HG03060 (cell line): ENCODE data around the gene MAP7D2.

Experiments
- ATAC-seq: cut with Tn5 transposase; IDR thresholded peaks from one replicate; pipeline ENCODE4 v1.9.1; 2021; ENCODE audit warnings: low read depth, moderate number of reproducible peaks; ENCODE audit not compliant: unreplicated experiment

Gene MAP7D2

DNA sequence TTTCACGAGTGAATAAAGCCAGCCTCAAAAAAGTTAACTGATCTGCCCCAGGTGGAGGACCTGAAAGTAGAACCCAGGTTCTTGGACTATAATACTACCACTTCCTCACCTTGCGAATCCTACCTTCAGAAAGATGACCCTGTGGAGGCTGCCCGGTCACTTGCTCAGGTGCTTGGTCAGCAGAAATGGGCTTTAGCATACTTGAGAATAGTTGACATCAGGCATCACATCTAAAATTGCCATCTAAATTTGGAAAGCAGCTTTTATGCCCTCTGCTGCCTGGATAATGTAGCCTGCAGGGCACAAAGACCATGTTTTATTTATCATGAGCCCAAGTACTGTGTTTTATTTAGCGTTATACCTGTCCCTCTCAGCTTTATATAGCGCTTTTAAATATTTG, 128.9 kb downstream of the MAP7D2 start:
- no peak for ATAC-seq

DNA sequence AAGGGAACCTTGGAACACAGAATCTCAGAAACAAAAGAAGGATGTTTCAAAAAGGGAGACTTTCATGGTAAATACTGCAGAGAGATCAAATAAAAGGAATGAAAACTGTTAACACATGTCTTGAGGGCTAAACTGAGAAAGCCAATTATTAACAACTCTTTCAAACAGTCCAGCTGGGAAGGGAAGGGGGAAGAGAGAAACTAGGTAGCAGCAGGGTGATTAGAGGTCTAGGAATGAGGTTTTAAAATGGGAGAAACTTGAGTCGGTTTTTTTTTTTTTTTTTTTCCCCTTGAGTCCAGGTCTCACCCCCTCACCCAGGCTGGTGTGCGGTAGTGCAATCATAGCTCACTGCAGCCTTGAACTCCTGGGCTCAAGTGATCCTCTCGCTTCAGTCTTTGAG, 130.2 kb downstream of the MAP7D2 start:
- no peak for ATAC-seq

DNA sequence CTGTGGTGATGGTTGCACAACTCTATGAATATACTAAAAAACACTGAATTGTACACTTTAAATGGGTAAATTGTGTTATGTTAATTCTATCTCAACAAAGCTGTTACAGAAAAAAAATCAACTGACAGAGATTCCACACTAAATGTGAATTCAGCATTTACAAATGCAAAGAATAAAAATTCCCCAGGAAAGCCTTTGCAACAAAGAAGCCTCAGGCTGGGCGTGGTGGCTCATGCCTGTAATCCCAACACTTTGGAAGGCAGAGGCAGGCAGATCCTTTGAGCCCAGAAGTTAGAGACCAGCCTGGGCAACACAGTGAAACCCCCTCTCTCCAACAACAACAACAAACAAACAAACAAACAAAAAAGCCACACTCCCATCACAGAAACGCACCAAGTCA, 134.8 kb downstream of the MAP7D2 start:
- no peak for ATAC-seq

DNA sequence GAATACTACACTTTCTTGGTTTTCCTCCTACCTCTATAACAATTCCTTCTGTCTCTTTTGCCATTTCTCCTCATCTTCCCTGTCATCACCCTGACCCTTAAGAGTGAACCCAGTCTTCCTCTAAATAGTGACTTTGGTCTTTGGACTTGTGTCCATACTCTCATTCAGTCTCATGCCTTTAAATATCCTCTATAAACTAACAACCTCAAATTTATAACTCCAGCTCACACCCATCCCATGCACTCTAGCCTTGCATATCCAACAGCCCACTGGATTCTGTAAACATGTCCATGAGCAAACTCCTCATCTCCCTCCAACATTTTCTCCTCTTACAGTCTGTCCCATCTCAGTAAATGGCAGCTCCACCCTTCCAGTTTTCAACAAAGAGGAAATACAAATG, 140.9 kb downstream of the MAP7D2 start:
- no peak for ATAC-seq

DNA sequence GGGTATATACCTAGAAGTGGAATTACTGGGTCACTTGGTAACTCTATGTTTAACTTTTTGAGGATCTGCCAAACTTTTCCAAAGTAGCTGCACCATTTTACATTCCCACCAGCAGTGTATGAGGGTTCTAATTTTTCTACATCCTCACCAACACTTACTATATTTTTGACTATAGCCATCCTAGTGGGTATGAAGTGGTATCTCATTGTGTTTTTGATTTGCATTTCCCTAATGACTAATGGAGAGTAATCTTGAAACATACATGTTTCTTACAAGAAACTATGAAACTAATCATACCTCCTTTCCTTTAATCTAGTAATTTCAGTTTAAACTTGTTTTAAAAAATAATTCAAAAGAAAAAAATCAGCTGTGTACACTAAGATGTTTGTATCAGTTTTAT, 143.7 kb downstream of the MAP7D2 start:
- no peak for ATAC-seq

DNA sequence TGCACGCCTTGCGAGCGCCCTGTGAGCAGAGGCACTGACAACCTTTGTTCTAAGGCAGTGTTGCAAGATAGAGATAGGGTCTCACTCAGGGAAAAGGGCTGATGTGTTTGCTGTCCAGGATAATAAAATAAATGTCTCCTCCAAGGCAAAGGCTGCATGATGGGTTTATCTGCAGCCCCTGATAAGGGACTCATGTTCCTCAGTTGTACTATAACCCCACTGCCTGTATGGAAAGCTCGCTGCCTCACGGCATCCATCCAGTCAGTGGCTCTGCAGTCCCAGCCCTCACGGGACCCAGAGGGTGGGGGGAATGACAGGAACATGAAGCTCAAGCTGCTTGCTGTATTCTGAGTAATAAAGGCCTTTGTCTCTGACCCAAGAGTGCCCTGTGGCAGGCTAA, 148.4 kb downstream of the MAP7D2 start:
- ATAC-seq, result no peak

DNA sequence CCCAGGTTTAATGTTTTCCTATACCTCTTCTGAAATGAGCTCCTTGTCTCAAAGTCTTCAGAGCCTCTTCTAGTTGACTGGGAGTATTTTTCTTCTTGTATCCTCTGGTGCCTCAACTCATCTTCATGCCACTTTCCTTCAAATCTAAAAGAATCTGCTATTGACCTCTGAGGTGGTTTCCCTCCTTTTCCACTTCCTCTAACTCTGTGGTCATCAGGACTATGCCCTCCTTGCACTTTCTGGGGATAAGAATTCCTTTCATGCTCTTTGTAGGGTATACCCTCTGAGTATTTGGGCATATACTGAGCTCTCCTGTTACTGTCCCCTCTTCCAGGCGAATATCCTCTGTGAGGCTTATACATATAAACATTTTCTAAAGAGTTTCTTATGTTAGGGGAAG, 150.7 kb downstream of the MAP7D2 start:
- no peak for ATAC-seq

DNA sequence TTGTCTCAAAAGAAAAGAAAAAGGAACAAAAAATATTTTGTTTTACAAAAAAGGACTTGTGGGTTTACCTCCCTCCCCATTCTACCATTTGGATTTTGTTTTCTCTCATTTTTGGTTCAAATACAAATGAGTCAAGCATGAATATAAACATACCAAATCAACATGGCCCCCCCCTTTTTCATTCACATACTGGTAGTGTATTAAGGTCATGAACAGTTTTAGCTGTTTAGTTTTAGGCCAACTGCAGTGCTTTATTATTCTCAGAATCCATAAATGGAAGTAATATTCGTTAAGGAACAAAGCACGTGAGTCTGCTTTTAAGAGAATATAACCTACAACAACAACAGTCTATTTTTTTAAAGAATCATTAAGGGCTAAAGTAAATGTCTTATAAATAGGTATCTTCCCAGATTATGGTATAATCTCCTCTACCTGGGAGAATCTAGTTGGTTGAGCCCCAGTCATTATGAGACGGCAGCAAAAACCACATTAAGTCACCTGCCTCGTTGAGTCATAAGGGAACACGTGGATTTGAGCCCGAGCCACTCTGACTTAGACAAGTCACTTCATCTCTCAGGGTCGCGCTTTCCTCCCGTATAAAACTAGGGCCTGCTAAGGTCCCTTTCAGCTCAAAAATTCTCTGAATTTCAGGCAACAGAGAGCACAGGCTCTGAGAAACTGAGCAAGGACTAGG, 152.5 kb downstream of the MAP7D2 start:
- peak; percentile 49 for ATAC-seq

DNA sequence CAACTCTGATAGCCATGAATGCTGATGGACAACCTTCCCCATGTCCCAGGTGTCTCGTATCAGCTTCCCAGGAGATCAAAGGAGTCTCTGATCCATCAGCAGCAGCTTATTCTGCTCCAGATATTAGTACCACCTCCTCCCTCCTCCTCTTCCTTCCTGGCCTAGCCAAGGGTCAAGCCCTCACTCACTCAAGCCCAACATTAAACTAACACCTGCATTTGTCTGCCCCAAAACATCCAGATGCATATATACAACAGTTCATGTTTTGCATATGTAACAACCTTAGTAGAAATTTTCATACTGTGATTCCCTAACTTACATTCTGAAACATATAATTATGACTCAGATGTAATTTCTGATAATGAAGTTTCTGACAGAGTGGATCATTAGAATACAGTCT, 155.8 kb downstream of the MAP7D2 start:
- ATAC-seq, result no peak

DNA sequence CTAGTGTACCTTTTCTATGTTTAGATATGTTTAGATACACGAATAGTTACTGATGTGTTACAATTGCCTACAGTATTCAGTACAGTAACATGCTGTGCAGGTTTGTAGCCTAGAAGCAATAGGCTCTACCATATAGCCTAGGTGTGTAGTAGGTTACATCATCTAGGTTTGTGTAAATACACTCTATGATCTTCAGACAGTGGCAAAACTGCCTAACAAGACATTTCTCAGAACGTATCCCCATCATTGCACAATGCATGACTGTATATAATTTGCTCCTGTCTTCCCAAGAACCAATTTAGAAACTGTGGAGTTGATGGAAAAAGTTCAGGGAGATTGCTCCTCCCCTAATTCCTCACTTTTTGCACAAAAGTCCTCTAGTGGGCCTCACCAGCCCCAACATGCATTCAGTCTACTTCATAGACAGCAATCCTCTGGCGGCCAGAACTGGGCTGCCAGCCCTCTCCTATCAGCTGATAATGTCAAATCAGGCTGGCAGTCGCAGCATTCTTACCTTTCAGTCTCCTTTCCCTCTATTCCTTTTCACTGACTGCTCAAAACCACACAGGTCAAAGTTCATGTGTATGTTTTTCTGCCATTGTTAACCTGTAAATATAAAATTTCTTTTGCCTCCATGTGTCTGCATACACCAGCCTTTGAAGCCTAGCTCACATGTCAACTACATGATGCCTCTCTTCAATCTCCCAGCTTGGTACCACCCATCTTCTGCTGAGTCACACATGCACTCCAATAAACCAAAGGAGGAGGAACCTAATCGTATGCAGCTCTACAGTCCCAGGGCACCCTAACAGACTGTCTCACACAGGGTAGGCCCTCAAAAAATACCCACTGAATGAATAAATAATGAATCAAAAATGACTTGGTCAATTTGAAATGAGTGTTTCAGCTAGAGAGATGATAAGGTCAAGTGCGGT, 157.9 kb downstream of the MAP7D2 start:
- ATAC-seq, result no peak

DNA sequence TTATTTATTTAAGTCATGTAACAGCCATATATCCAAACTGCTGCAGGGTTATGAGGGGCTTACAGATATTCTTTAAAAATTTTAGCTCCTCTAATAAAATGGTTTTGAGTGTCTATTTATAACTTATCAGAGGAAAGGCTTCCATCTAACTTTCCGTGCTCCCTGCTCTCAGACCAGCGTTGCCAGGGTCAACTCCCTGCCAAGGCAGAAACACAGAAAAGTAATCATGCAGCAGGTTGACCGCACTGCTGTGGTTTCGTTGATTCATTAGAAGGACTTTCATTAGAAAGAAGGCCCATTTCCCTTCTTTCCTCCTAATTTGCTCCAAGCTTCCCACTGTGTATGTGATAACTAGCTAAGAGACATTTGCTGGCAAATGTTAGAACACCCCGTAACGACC, 159.8 kb downstream of the MAP7D2 start:
- ATAC-seq, result no peak
